ENCODE measurements around the gene ZBTB47.

Gene ZBTB47

DNA sequence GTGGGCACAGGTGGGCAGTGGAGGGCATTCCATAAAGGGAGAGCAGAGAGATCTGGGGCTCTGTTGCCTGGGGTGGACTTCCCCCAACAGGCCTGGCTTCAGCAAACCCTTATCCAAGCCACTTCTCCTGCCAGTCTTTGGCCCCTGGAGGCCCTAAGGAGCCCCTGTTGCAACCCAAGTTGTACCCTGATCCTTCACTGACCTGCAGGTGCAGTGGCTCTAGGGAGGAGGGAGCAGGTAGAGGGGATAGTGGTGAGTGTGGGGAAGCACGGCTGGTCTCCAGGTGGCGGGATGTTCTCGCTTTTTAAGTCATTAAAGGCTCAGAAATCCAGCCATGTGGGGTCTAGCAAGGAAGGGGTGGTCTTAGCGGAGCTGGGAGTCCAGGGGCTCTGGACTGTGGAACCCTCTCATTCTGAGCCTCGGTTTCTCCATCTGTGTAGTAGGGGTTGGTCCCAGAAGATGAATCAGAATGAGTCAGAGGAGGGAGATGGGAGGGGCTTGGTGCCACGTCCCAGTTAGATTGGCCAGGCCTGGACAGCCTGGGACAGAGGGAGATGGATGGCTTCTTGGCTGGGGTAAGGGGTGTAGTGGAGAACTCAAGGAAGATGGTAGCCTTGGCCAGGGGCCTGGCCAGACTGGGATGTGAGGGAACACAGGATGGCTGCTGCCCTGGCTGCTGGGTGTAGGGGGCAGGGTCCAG lies 2.6 kb downstream of the ZBTB47 start:
- TF ChIP-seq, protein P1, sequence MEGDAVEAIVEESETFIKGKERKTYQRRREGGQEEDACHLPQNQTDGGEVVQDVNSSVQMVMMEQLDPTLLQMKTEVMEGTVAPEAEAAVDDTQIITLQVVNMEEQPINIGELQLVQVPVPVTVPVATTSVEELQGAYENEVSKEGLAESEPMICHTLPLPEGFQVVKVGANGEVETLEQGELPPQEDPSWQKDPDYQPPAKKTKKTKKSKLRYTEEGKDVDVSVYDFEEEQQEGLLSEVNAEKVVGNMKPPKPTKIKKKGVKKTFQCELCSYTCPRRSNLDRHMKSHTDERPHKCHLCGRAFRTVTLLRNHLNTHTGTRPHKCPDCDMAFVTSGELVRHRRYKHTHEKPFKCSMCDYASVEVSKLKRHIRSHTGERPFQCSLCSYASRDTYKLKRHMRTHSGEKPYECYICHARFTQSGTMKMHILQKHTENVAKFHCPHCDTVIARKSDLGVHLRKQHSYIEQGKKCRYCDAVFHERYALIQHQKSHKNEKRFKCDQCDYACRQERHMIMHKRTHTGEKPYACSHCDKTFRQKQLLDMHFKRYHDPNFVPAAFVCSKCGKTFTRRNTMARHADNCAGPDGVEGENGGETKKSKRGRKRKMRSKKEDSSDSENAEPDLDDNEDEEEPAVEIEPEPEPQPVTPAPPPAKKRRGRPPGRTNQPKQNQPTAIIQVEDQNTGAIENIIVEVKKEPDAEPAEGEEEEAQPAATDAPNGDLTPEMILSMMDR (conservative IDR thresholded peaks at IDR 0.05; ENCODE audit: low read depth, low read length) = no peak
- DNase-seq (ENCODE audit: low read depth) = peak; percentile 38
- H3K4me3 ChIP-seq (ENCODE audit: low read depth, low read length) = no peak overlapping the region

DNA sequence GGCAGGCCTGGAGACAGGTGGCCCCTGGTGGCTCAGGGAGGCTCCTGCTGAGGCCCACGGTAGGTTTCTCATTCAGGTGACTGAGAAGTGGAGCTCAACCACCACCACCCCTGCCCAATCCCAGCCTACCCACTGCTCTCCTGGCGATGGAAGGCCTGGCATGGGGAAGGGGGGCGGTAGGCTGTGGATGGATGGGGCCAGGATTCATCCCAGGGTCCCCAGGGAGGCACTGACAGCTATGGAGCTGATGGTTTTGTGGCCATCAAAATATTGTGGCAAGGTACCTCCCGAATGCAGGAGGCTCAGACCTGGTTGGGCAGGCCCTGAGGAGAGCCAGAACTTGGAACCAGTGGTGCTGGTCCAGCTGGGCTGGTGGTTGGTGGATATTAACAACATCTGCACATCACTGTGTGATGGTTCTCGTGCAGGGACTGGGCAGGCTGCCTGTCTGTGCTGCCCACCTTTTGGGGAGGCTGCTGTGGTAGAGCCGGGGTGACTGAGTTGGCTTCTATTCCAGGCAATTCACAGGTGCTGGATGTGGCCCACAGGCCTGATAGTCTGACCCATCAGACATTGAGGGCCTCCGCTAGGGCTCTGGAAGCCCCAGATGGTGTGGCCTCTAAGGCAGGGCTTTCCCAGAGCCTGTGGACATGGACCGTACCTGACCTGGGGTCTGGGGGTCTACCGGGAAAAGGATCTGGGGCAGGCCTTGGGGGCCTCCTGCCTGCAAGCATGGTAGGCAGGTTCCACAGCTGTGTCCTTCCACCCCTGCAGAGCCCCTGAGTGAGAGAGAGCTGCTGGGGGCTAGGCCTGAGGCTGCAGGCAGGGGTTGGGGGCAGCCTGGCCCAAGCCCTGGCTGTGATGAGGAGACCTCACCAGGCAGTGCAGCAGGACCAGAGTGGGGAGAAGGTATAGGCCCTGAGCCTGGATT lies 3.4 kb downstream of the ZBTB47 start:
- H3K4me3 ChIP-seq (ENCODE audit: low read depth, low read length) = no peak overlapping the region
- TF ChIP-seq, protein P1 (conservative IDR thresholded peaks at IDR 0.05; ENCODE audit: low read depth, low read length) = no peak
- no peak for DNase-seq (ENCODE audit: low read depth)

DNA sequence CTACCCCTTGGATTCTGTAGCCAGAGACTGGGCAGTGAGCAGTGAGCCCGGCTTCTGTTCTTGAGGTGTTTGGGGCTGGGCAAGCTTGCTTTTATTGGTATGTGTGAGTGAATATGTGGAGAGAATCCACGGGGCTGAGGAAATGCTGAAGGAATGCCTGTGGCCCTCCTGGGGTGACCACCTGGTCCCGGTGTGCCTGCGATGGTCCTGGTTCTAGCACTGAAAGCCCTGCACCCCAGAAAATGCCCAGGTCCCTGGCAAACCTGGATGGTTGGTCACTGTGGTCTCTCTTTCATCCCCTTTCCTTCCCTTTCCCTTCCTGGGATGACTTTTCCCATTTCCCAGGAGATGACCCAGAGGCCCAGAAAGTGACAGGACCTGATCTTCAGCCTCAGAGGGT lies 4.2 kb downstream of the ZBTB47 start:
- TF ChIP-seq, protein P1 (conservative IDR thresholded peaks at IDR 0.05; ENCODE audit: low read depth, low read length) = no peak
- no peak for DNase-seq (ENCODE audit: low read depth)

DNA sequence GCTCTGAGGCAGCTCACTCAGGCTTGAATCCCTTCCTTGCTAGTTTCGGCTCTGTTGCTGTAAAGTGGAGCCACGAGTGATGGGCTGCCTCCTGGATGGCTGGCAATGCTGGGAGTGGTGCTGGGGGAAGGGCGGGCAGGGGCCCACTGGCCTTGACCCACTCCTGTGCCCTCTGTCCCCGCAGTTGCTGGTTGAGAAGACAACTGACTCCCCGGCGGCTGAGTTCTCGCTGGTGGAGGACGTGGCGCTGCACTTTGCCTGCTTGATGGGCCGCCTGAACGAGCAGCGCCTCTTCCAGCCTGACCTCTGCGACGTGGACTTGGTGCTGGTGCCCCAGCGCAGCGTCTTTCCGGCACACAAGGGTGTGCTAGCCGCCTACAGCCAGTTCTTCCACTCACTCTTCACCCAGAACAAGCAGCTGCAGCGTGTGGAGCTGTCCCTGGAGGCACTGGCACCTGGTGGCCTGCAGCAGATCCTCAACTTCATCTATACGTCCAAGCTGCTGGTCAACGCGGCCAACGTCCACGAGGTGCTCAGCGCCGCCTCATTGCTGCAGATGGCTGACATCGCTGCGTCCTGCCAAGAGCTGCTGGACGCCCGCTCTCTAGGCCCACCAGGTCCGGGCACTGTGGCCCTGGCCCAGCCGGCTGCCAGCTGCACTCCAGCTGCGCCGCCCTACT lies 4.7 kb downstream of the ZBTB47 start:
- H3K4me3 ChIP-seq (ENCODE audit: low read depth, low read length) = no peak overlapping the region
- TF ChIP-seq, protein P1 (conservative IDR thresholded peaks at IDR 0.05; ENCODE audit: low read depth, low read length) = no peak
- DNase-seq (ENCODE audit: low read depth) = no peak

More for the DNA sequence above, 4.2 kb downstream of the ZBTB47 start:
- H3K4me3 ChIP-seq (ENCODE audit: low read depth, low read length) = no peak overlapping the region

DNA sequence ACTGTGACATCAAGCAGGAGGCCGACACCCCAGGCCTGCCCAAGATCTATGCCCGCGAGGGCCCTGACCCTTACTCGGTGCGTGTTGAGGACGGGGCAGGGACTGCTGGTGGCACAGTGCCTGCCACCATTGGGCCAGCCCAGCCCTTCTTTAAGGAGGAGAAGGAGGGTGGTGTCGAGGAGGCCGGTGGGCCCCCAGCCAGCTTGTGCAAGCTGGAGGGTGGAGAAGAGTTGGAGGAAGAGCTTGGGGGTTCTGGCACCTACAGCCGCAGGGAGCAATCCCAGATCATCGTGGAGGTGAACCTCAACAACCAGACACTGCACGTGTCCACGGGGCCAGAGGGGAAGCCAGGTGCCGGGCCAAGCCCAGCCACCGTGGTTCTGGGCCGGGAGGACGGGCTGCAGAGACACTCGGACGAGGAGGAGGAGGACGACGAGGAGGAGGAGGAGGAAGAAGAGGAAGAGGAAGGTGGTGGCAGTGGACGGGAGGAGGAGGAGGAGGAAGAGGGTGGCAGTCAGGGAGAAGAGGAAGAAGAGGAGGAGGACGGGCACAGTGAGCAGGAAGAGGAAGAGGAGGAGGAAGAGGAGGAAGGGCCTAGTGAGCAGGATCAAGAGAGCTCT lies 5.4 kb downstream of the ZBTB47 start:
- TF ChIP-seq, protein P1 (conservative IDR thresholded peaks at IDR 0.05; ENCODE audit: low read depth, low read length) = no peak
- no peak overlapping the region for H3K4me3 ChIP-seq (ENCODE audit: low read depth, low read length)
- DNase-seq (ENCODE audit: low read depth) = no peak

DNA sequence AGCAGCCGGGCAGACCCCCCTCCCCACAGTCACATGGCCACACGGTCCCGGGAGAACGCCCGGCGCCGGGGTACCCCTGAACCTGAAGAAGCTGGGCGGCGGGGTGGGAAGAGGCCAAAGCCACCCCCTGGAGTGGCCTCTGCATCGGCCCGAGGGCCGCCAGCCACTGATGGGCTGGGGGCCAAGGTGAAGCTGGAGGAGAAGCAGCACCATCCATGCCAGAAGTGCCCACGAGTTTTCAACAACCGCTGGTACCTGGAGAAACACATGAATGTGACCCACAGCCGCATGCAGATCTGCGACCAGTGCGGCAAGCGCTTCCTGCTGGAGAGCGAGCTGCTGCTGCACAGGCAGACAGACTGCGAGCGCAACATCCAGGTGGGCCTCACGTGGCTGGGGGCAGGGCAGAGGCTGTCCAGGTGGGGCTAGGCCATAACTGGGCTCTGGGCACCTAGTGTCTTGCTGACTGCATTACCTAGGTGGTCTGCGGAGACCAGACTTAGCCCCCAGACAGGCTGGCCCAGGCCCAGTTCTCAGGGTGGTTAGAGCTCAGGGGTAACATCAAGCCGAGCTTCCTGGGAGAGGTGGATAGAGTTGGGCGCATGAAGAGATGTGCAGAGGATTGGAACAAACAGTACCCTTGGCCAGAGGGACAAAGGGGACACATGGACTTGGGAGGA lies 6.1 kb downstream of the ZBTB47 start:
- TF ChIP-seq, protein P1 (conservative IDR thresholded peaks at IDR 0.05; ENCODE audit: low read depth, low read length) = no peak
- no peak overlapping the region for H3K4me3 ChIP-seq (ENCODE audit: low read depth, low read length)
- DNase-seq (ENCODE audit: low read depth) = no peak

All from choroid plexus epithelial cell (primary cell).